Gastrocnemius medialis (tissue), 4 donors: ENCODE results near the gene DMRTB1.

Experiments
- POLR2A ChIP-seq, 2 donors: fragments of 450-650 bp; IDR thresholded peaks; one replicate each; pipeline ENCODE4 v1.6.1; 2017; ENCODE audit warnings: antibody characterized with exemption in 2 of 2, mild to moderate bottlenecking in 2 of 2, moderate library complexity in 2 of 2
- TF ChIP-seq, protein P1 (sequence below), 5 experiments: fragments of 450-650 bp in 3 of 5; fragments of 200-600 bp in 2 of 5; sonication (generic) in 2 of 5; IDR thresholded peaks in 4 of 5; conservative IDR thresholded peaks in 1 of 5; 1 replicate in 4 of 5; 2 replicates in 1 of 5; pipeline ENCODE4 v1.5.1; 2016 to 2019; ENCODE audit warnings: antibody characterized with exemption in 5 of 5, mild to moderate bottlenecking in 3 of 5, moderate library complexity in 3 of 5

DNA sequence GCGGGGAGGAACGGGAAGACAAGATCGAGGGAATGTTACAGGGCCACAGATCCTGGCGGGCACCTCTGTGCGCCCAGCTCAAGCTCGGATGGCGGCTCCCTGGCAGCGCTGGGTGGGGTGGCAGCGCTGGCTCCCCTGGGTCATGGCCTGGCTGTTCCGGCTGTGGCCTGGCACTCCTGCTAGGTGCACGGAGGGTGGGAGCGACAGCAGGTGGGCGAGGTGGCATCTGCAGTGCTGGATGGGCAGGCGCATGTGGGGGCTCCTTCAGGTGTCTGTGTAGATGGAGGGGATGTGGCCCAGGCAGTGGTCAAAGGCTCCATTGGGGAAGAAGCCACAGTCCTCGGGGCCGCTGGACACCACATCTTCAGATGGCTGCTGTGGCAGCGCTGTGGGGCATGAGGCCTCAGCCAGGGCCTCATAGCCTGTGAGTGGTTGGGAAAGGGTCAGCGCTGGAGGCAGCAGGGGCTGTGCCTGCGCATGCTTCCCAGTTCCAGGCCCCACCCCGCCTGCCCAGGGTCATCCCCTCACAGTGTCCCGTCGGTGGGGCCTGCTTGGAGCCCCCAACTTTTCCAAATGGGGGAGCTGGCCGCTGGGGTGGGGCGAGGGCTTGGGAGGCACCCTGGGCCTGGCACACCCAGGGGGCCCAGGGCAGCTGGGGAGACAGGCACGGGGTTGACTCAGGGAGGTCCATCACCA is 47.3 kb downstream of the DMRTB1 start:
- TF ChIP-seq, protein P1, sequence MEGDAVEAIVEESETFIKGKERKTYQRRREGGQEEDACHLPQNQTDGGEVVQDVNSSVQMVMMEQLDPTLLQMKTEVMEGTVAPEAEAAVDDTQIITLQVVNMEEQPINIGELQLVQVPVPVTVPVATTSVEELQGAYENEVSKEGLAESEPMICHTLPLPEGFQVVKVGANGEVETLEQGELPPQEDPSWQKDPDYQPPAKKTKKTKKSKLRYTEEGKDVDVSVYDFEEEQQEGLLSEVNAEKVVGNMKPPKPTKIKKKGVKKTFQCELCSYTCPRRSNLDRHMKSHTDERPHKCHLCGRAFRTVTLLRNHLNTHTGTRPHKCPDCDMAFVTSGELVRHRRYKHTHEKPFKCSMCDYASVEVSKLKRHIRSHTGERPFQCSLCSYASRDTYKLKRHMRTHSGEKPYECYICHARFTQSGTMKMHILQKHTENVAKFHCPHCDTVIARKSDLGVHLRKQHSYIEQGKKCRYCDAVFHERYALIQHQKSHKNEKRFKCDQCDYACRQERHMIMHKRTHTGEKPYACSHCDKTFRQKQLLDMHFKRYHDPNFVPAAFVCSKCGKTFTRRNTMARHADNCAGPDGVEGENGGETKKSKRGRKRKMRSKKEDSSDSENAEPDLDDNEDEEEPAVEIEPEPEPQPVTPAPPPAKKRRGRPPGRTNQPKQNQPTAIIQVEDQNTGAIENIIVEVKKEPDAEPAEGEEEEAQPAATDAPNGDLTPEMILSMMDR (IDR thresholded peaks at IDR 0.05 in 4 of 5, conservative IDR thresholded peaks at IDR 0.05 in 1 of 5) = no peak
- TF ChIP-seq POLR2A (IDR thresholded peaks at IDR 0.05) = no peak
